OCI-LY3 (cell line): ENCODE measurements around the gene POGLUT3.

ENCODE experiments used
- CTCF ChIP-seq: fragments of 200-600, 300-600 bp; sonication (generic); IDR thresholded peaks from 2 replicates; pipeline ENCODE4 v1.5.1; 2014; ENCODE audit warnings: antibody characterized with exemption, low read length, low read depth
- EZH2phosphoT487 ChIP-seq: fragments of 200-600 bp; shearing (Covaris generic); IDR thresholded peaks from 2 replicates; pipeline ENCODE4 v1.6.1; 2018; ENCODE audit warnings: antibody characterized with exemption, mixed run types, low read depth

DNA sequence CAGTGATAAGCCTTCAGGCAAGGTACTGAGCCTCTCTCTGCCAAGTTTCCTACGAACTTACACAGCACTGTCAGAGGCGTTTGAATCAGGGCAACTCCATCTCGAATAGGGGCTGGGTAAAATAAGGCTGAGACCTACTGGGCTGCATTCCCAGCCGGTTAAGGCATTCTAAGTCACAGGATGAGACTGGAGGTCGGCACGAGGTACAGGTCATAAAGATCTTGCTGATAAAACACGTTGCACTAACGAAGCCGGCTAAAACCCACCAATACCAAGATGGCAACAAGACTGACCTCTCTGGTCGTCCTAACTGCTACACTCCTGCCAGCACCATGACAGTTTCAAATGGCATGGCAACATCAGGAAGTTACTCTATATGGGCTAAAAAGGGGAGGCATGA lies 20.4 kb upstream of the POGLUT3 start:
- no peak for TF ChIP-seq CTCF
- TF ChIP-seq EZH2phosphoT487, result no peak
